Measurements from ENCODE around the gene MOGAT3.
"Not testable (repeated sequence)": the region's sequence is repeated elsewhere in the genome, so short reads cannot be mapped to it uniquely, and the experiment has no call there.

MOGAT3 gene

GRCh38 chr7:101205901-101206664 lies 5.2 kb upstream of the MOGAT3 start:
- DNase-seq (ENCODE audit: low read depth in 1 of 2, low spot score in 1 of 2) = no peak

DNA sequence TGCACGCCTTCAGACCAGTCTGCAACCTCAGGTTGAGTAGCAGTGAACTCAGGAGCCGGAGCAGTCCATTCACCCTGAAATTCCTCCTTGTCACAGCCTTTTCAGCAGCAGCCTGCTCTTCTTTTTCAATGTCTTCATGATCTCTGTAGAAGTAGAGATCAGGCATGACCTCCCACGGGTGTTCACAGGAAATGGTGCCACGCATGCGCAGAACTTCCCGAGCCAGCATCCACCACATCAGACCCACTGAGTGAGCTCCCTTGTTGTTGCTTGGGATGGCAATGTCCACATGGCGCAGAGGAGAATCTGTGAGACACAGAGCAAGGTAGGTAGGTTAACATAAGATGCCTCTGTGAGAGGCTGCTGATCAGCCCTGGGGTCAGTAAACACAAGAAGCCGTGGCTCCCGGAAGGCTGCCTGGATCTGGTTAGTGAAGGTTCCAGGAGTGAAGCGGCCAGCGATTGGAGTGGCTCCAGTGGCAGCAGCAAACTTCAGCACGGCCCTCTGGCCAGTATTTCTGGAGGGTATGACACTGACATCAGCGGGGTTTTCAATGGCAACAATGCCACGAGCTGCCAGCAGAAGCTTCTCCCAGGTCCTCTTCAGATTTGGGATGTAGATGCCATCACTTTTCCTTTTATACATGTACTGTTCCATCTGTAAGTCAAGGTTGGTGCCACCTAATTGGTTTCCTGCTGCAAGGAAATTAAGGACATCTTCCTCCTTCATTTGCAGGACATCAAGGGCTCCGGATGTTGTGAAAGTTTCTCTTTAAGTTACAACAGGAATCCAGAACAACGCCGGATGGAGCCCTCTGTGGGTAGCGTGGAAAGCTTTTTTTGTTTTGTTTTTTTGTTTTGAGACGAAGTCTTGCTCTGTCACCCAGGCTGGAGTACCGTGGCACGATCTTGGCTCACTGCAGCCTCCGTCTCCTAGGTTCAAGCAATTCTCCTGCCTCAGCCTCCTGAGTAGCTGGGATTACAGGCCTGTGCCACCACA lies 3.2 kb upstream of the MOGAT3 start:
- DNase-seq (ENCODE audit: low read depth in 1 of 2, low spot score in 1 of 2) = not testable (repeated sequence)

DNA sequence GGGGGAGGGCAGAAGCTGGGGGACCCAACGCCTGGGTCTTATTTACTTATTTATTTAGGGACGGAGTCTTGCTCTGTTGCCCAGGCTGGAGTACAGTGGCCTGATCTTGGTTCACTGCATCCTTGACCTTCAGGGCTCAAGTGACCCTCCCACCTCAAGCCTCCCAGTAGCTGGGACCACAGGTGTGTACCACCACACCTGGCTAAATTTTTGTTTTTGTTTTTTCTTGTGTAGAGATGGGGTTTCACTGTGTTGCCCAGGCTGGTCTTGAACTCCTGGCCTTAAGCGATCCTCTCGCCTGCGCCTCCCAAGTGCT lies 1.7 kb upstream of the MOGAT3 start:
- no peak for DNase-seq (ENCODE audit: low read depth in 1 of 2, low spot score in 1 of 2)

DNA sequence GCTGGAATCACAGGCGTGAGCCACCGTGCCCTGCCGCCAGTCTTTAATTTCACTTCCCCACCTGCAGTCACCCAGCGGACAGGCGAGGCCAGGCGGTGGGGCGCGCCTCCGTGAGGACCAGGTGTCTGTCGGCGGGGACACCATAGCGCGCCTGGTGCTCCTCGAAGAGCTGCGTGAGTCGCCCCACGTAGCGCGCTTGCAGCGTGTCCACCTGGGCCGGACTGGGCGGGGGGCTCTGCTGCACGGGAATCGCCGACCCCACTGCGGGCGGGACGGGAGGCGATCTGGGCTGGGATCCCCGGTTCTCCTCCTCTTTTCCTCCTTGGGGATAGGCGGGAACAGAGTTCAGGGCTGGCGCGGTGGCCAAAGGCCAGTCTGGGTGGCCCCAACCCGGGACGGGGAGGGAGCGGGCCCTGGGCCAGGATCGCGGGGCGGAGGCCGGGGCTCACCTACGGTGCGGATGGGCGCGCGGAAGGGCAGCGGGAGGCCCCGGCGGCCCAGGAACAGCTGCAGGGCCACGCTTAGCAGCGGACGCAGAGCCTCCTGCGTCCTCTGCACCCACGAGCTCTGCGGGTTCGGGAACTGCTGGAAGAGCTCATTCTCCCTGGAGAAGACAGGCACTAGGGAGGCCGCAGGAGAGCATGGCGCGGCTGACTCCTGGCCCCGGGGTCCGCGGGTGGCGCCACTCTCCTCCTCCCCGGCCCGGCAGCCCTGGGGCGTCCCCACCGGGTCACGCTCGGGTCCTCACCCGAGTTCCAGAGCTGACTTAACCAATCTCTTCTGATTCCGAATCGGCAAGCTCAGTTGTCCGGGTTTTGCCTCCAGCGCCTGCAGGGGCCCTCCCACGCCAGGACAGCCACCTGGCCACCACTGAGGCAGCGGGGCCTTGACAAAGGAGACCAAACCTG lies 1.1 kb upstream of the MOGAT3 start:
- no peak for DNase-seq (ENCODE audit: low read depth in 1 of 2, low spot score in 1 of 2)

- DNase-seq (ENCODE audit: low read depth in 1 of 2, low spot score in 1 of 2) = no peak
These were observed 353 bp downstream of the MOGAT3 start for GRCh38 chr7:101200504-101200861.

GRCh38 chr7:101199522-101199921 lies 1.3 kb downstream of the MOGAT3 start:
- DNase-seq (ENCODE audit: low read depth in 1 of 2, low spot score in 1 of 2) = not testable (repeated sequence)

DNA sequence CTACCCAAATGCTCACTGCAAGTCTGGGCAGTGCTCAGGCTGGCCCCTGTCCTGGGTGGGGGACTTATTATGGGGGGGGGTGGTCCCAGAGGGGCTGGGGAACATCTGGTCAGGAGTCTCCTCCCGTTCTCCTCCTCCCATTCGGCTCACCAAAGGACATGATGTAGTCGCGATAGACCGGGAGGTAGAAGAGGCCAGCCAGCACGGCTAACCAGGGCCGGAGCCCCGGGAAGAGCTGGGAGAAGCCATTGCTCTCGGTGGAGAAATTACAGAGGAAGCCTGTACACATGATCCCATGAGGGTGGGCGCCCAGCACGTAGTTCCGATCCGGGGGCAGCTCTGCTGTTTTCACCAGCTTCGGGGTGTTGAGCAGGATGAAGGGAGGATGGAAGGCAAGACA lies 2.4 kb downstream of the MOGAT3 start:
- DNase-seq (ENCODE audit: low read depth in 1 of 2, low spot score in 1 of 2) = no peak

DNA sequence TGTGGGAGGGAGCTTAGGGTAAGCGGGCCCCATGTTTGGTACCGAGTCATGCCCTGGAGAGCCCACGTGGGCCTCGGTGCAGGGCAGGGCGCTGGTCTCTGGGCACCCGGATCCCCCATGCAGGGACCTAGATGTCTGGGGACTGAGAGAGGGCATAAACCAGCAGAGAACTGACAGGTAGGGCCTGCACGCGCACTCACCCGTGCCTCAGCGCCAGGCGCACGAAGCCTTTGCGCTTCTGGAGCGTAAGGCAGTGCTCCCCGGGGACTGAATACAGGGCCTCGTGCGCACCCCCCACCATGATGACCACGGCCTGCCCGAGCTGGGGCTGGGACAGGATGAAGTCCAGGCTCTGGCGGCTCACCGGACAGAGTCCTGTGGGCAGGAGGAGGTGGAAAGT lies 2.8 kb downstream of the MOGAT3 start:
- no peak for DNase-seq (ENCODE audit: low read depth in 1 of 2, low spot score in 1 of 2)

DNA sequence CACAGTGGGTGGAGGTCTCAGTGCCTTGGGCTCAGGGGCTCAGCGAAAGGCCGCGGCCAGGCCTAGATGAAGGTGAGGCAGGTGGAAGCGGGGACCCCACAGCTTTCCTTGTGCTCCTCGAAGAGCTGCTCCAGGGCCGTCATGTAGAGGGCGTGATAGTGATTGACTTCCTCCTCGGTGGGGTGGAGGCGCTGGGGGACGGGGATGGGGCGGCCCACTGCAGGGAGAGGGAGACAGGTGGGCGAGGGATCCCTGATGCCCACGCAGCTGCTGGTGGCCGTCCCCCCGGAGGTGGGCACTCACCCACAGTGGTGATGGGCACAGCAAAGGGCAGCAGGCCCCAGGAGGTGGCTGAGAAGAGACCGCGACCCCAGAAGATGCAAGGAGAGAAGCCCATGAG lies 5.0 kb downstream of the MOGAT3 start:
- DNase-seq (ENCODE audit: low read depth in 1 of 2, low spot score in 1 of 2) = no peak

GRCh38 chr7:101189109-101189508 lies 11.7 kb downstream of the MOGAT3 start:
- no peak for DNase-seq (ENCODE audit: low read depth in 1 of 2, low spot score in 1 of 2)

DNA sequence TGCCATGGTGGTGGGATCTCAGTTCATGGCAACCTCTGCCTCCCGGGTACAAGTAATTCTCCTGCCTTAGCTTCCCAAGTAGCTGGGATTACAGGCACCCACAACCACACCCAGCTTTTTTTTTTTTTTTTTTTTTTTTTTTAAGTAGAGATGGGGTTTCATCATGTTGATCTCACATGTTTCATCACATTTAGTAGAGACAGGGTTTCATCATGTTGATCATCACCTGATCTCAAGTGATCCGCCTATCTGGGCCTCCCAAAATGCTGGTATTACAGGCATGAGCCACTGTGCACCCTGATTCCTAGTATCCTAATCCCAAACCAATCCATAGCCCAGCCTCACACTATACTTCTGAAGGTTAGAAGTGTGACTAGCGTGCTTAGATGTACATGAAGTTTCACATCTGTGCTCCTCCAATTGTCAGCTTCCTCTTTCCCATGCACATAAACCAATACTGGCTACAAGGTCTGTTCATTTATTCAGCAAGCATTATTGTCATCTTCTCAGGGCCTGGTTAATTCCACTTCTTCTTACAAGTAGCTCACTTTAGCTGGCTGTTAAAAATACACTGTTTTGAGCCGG lies 13.9 kb downstream of the MOGAT3 start:
- DNase-seq (ENCODE audit: low read depth in 1 of 2, low spot score in 1 of 2) = no peak

DNA sequence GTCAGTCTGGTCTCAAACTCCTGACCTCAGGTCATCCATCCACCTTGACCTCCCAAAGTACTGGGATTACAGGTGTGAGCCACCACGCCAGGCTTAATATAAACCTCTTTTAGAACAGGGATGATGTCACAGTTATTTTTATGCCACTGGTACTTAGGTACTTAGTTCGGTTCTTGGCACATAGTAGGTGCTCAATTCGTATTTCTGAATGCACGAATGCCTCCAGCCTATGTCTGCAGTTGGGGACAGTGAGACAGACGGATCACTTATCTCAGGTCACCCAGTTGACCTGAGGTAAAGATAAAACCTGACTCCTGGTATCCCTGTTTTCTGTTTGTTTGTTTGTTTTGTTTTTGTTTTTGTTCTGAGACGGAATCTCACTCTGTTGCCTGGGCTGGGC lies 14.6 kb downstream of the MOGAT3 start:
- no peak for DNase-seq (ENCODE audit: low read depth in 1 of 2, low spot score in 1 of 2)

- DNase-seq (ENCODE audit: low read depth in 1 of 2, low spot score in 1 of 2) = no peak
These were observed 15.5 kb downstream of the MOGAT3 start for GRCh38 chr7:101185258-101185839.

DNA sequence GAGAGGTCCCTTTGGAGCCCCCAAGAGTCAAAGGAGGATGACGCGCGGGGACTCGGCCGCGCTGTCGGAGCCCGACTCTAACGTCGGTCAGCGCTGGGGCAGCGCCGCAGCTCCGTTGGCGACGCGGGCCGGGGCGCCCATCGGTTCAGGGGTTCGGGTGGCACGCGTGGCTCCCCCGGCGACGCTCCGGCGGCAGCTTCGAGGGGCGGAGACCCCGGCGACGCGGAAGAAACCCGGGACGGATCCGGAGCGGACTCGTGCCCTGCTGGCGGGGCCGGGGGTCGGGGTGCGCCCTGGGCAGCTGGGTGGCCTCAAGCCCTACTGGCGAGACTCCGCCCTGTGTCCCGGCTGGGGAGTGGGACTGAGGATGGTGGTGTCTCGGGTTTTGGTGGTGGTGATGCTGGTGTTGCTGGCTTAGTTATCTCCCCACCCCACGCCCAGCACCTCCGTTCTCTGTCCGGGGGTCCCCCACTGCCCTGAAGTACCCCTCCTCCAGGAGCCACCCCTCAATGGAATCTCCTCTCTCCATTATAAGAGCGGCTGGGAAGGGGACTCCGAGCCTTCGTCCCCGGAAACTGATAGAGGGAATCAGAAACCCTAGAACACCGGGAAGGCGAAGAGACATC lies 20.6 kb downstream of the MOGAT3 start, which contains the start of gene NAT16:
Gene NAT16, minus strand, starts transcription at position 164 of the 626 bp plus-strand sequence. CDS start 5,486 bp downstream, outside the sequence.
- DNase-seq (ENCODE audit: low read depth in 1 of 2, low spot score in 1 of 2) = no peak

DNA sequence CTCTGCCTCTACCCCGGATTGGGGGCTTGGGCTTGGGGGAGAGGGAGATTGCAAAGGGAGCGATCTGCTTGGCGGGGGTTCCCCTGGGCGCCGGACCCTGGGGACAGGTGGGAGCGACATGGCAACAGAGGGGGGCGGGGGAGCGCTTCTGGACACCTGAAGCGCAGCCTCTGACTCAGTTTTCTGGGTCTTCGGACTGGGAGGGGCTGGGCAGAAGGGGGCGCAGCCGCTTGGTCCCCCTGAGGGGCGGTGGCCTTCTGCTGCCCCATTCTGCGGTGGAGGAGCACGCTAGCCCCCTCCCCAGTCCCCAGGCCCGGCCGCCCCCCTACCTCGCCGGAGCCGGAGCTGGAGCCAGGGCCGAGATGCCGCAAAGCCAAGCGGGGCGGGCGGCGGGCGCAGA lies 21.1 kb downstream of the MOGAT3 start:
- DNase-seq (ENCODE audit: low read depth in 1 of 2, low spot score in 1 of 2) = no peak

- DNase-seq (ENCODE audit: low read depth in 1 of 2, low spot score in 1 of 2) = no peak
These were observed 21.7 kb downstream of the MOGAT3 start for GRCh38 chr7:101179117-101179516.

- DNase-seq (ENCODE audit: low read depth in 1 of 2, low spot score in 1 of 2) = no peak
These were observed 23.2 kb downstream of the MOGAT3 start for GRCh38 chr7:101177644-101178043.

DNA sequence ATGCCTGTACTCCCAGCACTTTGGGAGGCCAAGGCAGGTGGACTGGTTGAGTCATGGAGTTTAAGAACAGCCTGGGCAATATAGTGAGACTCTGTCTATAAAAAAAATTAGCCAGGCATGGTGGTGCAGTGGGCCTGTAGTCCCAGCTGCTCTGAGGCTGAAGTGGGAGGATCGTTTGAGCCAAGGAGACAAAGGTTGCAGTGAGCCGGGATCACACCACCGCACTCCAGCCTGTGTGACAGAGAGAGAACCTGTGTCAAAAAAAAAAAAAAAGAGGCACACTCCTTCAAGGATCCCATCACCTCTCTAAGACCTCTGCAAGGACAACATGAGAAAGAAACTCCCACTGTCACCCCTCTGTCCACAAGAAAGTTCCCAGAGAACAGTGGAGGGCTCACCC lies 25.2 kb downstream of the MOGAT3 start:
- DNase-seq (ENCODE audit: low read depth in 1 of 2, low spot score in 1 of 2) = no peak

GRCh38 chr7:101174322-101174854 lies 26.4 kb downstream of the MOGAT3 start:
- DNase-seq (ENCODE audit: low read depth in 1 of 2, low spot score in 1 of 2) = no peak

- peak; percentile 38 to 46 for DNase-seq (ENCODE audit: low read depth in 1 of 2, low spot score in 1 of 2)
These were observed 27.0 kb downstream of the MOGAT3 start for GRCh38 chr7:101173752-101174244.
